Raji (cell line): ENCODE results near the gene ZBTB20.

Experiments
- POLR2A ChIP-seq: IDR thresholded peaks from 2 replicates; pipeline ENCODE4 v1.6.1; 2011; ENCODE audit warnings: low read depth, low read length, control low read depth; ENCODE audit not compliant: insufficient read depth

ZBTB20 gene

DNA sequence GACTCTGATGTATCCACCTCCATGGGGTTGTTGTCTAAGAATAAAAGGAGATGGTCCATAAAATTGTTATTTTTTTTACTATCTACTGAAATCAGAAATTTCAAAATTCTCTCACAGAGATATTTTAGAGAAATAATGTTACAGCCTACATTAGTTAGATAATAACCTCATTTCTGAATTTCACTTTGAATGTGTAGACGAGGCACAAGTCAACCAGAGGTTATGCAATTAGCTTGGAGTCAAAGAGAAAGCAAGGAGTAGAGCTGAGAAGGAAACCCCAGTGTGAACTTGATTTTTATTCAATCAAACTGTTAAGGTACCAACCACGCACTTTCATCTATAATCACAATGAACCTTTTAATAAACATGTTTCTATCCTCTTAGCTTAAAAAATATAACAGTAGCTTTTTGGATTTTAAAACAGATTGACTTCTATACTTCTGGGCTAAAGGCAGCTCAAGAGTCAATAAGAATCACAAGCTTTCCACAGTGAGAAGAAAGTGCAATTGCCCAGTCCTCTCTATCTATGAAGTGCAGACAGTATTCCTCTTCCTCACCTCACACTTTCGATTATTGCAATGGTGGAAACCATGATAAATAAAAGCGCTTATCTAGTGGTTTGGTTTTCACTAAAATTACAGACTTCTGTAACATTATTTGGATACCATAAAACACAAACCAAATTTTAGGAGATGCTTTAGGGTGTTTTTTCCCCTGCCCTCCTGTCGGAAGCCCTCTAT lies 403.2 kb downstream of the ZBTB20 start:
- TF ChIP-seq POLR2A: no peak

DNA sequence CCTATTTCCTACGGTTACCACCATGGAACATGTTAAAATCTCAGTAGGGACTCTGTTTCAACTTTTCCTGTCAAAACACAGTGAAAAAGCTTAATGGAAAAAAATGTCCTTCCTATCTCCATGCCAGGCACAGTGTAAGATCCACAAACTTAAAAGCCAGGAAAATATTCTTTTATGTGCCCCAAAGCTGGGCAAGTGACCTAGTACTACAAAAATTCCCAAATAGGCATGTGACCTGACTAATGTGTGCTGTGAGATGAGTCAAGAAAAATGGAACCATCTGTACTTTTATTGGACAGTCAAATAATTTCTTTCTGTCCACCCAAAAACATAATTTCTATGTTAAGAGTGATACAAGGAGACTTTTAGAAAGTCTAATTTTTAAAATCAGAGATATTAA lies 406.0 kb downstream of the ZBTB20 start:
- TF ChIP-seq POLR2A: no peak

DNA sequence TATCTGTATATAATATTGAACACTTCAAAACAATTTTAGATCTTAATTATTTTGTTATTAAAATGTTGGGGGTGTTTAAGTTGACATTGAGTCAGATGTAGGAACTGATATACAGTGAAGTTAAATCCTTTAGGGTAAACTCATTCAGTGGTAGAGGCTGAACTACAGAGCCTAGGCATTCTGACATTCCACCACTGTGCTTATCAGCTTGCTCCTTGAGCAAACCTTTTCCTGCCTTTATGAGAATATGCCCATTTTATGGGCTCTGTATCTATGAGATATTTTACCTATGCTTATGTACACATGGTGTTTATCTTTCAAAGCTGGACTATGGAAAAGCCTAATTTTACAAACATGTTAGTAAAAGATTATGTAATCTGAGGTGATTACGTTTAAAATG lies 407.5 kb downstream of the ZBTB20 start:
- no peak for TF ChIP-seq POLR2A

DNA sequence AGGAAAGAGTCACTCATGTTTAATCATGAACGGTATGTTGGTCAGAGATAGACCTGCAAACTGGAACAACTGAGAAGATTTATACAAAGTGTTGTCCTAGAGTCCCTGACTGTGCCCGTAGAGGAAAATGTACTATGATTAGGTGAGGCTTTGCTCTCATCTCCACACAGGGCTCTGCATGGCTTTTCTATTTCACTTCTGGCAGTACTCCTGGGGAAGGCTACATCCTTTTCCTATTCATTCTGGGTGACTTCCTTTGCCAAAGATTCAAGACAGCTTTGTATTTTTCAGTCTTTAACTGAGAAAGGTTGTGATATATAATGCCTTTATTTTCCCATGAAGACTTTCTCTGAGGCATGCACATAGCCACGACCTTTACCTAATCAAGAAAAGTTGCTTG lies 414.7 kb downstream of the ZBTB20 start:
- TF ChIP-seq POLR2A: no peak

DNA sequence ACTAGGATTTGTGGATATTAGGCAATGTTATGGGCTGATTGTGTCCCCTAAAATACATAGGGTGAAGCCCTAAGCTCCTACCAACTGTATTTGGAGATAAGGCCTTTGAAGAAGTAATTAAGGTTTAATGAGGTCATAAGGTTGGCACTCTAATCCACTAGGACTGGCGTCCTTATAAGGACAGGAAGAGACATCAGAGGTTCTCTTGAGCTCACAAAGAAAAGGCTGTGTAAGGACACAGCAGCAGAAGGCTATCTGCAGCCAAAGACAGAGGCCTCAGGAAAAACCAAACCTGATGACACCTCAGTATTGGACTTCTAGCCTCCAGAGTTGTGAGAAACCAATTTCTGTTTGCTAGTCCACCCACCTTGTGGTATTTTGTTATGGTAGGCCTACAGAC lies 416.7 kb downstream of the ZBTB20 start:
- no peak for TF ChIP-seq POLR2A

DNA sequence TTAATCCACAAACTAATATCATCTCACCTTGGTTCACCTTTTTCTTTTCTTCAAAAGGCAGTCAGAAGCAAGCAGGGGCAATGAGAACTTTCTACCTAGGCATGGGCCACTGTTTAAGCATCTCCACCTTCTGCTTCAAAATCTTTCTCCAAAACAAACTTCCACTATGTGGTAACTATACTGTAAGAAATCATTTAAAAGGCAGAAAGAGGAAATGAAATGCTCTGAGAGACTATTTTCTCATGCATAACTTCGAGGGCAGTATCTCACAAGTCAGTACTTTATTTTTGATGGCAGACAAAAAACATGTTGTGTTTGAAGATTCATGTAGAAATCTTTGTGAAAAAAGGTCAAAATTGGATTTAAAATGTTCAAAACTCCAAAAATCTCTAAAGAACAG lies 419.7 kb downstream of the ZBTB20 start:
- no peak for TF ChIP-seq POLR2A

DNA sequence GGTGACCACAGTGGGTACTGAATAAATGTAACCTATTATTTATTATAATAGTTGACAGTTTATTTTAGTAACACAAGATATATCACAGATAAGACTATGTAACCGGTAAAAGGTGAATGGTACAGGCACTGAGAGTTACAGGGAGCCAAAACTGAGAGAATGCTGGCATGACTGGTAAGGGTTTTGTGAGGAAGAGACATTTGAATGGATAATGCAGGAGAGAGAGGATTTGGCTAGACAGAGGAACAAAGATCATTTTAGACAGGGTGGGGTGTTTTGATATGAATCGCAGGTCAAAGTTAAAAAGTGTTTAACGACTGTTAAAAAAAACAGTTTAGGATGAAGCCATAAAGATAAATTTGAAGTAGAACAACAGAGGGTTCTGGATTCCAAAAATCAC lies 421.1 kb downstream of the ZBTB20 start:
- no peak for TF ChIP-seq POLR2A

DNA sequence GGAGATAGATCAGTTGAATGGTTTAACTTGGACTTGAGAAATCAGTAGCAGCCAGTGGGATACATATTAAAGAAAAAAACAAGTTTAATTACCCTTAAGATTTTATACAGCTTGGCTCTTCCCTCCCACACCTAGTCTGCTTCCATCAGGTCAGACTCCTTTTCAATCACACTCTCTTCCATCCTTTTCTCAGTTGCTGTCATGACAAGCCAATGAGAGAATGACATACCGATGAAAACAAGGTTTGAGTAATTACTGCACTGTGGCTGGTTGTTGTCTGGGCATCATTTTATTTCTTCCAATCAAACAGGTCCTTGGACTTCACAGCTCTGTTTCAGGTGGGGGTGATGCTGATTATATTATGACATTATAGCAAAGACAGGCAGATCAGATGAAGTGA lies 424.6 kb downstream of the ZBTB20 start:
- TF ChIP-seq POLR2A: no peak

DNA sequence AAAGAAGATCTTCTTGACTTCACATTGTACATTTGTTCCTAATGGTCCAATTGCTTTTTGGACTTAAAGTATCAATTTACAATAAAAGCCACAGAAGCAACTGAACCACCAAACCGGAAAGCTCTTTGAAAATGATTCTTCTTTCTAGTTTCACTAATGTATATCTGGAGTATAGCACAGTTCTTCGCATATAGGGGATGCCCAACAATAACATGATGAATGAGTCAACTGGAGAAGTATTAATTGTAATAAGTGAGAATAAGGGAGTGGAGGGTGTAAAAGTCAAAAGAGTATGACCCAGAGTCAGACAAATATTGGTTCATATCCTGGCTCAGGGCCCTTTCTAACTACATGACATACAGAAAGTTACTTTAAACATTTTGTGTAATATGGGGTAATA lies 425.2 kb downstream of the ZBTB20 start:
- TF ChIP-seq POLR2A: no peak

DNA sequence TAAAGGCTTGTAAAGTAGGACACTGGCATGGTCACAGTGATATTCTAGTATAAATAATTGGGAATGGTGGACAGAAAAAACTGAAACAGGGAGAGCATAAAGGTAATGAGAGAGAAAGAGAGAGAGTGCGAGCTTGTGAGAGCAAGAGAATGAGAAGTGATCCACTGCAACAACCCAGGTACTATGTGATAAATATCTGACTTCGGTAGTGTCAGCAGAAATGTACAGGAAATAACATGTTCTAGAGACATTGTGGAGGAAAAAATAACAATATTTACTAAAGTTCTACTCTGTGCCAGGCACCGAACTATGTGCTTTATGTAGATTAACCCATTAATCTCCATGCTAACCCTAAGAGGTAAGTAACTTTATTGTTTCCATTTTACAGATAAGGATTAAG lies 425.9 kb downstream of the ZBTB20 start:
- TF ChIP-seq POLR2A: no peak

DNA sequence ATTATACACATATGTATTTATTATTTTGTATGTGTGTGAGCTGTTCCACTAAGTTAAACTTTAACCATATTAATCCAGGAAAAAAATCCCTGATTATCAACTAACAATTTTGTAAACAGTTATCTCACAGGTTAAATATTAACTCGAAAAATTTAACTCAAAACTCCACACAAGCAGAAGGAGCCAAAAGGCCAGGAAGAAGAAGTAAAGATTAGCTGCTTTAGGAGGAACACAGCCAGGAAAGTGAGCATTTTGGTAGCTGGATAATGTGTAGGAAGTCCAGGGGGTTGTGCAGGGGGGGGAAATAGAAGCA lies 428.2 kb downstream of the ZBTB20 start:
- no peak for TF ChIP-seq POLR2A

DNA sequence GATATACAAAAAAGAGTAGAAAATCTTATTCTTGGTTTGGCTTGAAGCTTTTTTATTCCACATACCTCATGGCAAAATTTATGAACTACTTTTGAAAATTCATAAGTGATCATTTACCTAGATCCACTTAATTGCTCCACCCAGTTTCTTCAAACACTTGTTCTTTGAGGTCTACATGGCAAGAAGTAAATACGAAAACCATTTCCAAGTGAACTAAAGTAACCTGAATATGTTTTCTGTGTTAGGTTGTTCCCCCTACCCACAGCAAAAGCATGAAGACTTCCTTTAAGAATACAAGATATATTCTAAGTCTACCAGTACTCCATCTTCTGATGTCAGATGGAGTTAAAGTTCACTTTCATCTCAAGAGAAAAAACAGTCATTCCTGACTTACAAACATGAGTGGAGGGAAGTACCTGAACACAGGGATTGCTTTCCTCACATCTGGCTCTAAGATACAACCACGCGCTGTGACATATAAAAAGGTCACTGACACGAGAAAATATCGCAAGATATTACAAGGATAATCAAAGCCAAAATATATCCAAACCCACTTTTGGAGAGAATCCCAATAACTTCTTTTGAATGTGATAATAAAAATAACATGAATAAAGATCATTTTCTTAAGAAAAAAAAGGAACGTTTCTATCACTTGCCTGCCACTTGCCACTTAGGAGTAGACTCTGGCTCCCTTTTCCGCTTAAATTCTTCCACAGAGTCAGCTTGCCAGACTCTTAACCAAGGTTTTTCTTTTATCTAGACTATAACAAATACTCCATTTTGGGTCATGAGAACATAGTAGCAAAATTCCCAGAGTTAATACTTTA lies 428.8 kb downstream of the ZBTB20 start:
- no peak for TF ChIP-seq POLR2A

DNA sequence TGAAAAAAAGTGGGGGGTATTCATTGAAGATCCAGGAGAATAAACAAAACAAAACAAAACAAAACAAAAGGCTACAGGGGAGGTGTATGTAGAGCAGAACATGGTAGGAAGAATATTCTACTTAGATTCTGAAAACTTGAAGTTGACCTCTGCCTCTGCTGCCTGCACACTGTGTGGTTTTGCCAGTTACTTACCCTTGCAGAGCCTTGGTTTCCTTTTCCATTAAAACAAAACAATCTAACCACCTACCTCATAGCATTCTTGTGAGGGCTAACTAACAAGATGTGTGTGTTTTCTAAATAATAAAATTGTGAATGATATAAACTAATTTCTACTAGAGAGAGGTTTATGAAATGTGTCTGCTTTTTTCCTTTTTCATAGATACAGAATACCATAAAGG lies 430.2 kb downstream of the ZBTB20 start:
- TF ChIP-seq POLR2A: no peak

DNA sequence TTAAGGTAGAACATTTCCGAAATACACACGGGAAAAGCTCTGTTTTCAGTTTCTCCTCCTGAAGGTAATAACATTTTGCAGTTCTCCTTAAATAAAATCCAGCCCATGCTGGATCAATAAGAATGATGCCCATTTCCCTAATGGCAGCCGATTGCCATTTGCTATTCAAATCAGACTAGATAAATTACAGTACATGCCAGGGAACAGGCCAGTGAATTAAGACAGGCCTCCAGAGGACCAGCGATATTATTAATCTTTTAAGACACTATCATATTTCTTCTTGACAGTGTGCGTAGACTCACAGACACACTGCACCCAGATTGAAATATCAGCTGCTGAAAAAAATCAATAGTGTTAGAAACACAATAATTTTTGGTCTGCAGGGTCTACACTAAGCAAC lies 431.0 kb downstream of the ZBTB20 start:
- TF ChIP-seq POLR2A: no peak

DNA sequence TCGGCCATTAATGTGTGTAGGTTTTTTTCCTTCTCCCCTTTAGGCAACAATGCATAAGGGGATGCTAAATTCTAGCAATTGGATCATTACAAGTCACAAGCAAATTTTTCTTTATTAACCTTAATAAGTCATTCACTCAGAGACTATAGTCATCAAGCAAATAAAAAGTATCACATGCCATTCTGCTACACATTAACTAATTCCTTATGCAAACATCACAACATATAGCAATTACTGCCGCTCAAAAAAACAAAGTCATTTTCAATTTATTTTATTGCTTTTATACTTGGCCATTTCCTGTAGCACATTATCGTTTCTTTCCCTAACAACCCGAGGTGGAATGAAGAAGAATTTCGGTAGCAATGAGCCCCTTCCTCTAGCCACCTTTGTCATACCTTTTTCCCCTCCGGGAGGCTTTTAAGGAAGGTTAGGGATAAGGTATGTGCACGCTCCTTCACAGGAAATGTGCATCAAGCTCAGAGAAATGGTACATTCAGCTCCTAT lies 432.1 kb downstream of the ZBTB20 start:
- no peak for TF ChIP-seq POLR2A

DNA sequence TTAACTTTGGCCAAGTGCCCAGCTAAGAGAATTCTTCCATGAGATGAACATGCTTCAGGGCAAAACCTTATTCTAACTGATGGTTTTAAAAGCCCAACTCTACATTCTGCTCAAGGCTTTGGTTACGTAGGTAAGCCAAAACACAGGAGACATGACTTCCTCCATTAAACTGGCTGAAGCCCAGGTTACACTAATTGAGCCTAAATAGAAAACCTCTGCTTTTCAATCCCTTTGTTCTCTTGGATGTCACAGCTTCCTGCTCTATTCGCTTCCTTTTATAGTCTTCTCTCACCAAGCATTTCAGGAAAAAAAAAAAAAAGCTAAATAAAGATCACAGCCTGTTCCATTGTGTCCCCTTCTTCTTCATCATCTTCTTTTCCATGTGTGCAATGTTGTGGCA lies 432.9 kb downstream of the ZBTB20 start:
- no peak for TF ChIP-seq POLR2A
